ENCODE data around the gene SPATA19.

DNA sequence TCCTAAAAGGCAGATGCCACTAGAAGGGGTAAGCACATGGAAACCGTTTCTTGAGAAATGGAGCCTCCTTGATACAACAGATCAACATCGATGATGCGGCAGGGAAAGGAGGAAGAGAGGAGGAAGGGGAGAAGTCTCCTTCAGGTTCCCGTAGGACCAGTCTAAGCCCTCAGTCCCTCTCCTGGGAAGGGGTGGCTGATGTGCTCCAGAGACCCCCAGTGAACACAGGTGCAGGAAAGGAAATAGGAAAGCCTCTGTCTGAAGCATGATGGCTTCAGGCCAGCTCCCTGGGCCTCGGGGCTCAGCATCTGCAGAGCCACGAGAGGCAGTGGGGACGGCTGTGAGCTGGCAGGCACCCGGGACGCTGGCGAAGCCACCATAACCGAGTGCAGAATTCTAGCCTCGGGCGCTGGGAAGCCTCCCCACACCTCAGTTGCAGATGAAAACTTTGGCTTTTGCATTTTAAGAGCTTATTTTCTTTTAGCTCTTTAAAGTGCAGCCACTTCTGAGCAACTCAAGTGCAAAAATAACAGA lies 1.8 kb downstream of the SPATA19 start:
- TF ChIP-seq, protein P1, sequence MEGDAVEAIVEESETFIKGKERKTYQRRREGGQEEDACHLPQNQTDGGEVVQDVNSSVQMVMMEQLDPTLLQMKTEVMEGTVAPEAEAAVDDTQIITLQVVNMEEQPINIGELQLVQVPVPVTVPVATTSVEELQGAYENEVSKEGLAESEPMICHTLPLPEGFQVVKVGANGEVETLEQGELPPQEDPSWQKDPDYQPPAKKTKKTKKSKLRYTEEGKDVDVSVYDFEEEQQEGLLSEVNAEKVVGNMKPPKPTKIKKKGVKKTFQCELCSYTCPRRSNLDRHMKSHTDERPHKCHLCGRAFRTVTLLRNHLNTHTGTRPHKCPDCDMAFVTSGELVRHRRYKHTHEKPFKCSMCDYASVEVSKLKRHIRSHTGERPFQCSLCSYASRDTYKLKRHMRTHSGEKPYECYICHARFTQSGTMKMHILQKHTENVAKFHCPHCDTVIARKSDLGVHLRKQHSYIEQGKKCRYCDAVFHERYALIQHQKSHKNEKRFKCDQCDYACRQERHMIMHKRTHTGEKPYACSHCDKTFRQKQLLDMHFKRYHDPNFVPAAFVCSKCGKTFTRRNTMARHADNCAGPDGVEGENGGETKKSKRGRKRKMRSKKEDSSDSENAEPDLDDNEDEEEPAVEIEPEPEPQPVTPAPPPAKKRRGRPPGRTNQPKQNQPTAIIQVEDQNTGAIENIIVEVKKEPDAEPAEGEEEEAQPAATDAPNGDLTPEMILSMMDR (IDR thresholded peaks at IDR 0.05; ENCODE audit: insufficient read depth, low read length, poor library complexity, severe bottlenecking) = no peak
- no peak for TF ChIP-seq EZH2phosphoT487 (conservative IDR thresholded peaks at IDR 0.05; ENCODE audit: low read length)

Data from SU-DHL-6 (cell line).